ENCODE measurements around the gene CCND1. TPM values are rescaled to one million over a fixed set of nuclear protein-coding genes. Genes with fewer than 3 reads are reported as not detected.

Gene CCND1
- total and polyA plus RNA-seq, 2 of the 8 experiments (the other 6 are each of a cell fraction or from before 2014, with no cell fraction given), result 64.5 to 170 TPM

DNA sequence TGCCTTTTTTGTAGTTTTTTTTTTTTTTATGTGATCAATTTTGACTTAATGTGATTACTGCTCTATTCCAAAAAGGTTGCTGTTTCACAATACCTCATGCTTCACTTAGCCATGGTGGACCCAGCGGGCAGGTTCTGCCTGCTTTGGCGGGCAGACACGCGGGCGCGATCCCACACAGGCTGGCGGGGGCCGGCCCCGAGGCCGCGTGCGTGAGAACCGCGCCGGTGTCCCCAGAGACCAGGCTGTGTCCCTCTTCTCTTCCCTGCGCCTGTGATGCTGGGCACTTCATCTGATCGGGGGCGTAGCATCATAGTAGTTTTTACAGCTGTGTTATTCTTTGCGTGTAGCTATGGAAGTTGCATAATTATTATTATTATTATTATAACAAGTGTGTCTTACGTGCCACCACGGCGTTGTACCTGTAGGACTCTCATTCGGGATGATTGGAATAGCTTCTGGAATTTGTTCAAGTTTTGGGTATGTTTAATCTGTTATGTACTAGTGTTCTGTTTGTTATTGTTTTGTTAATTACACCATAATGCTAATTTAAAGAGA lies 12.5 kb downstream of the CCND1 start:
- FAIRE-seq, result no peak
- no peak for TF ChIP-seq TBP (IDR thresholded peaks at IDR 0.05; ENCODE audit: low read depth, low read length)
- TF ChIP-seq, protein P1, sequence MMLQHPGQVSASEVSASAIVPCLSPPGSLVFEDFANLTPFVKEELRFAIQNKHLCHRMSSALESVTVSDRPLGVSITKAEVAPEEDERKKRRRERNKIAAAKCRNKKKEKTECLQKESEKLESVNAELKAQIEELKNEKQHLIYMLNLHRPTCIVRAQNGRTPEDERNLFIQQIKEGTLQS (IDR thresholded peaks at IDR 0.05; ENCODE audit: insufficient read depth, low read depth, low read length), result no peak

More for the DNA sequence above, 12.5 kb downstream of the CCND1 start:
- Histone ChIP-seq H4K20me1 (replicated peaks in 1 of 2; ENCODE audit: control insufficient read depth in 1 of 2, insufficient read depth in 2 of 2, low read length in 2 of 2) (peaks cover 9 to 13% of the 10 kb centered on the region in 2 experiments), H3K4me1 (replicated peaks in 1 of 4; ENCODE audit: control insufficient read depth in 3 of 4, insufficient read depth in 4 of 4, low read length in 3 of 4) (peaks cover under 1 to 16% (median 10%) of the 10 kb centered on the region in 4 experiments), H3K9ac (replicated peaks in 1 of 4; ENCODE audit: extremely low read depth in 1 of 4, low read depth in 3 of 4, low read length in 3 of 4) (no peak overlapping the region), H3K27me3 (replicated peaks in 1 of 4; ENCODE audit: control insufficient read depth in 3 of 4, extremely low read depth in 1 of 4, insufficient read depth in 3 of 4, low read length in 3 of 4) (no peaks in the 10 kb centered on the region; a peak in 1 of 7 replicates), H3K18ac (ENCODE audit: extremely low read depth, low read length) (no peak overlapping the region), H3K23me2 (ENCODE audit: low read depth, low read length) (no peaks in the 10 kb centered on the region; the same call in 1 of the 2 replicates), H3K14ac (ENCODE audit: insufficient read length) (no peak overlapping the region), H2BK15ac (ENCODE audit: low read length) (no peak overlapping the region), H3K36me3 (ENCODE audit: control insufficient read depth in 2 of 4, insufficient read depth in 4 of 4, low read length in 3 of 4) (peaks cover 25 to 59% (median 40%) of the 10 kb centered on the region in 4 experiments), H4K91ac (replicated peaks; ENCODE audit: insufficient read length, low read length) (no peak overlapping the region), H3K79me1 (ENCODE audit: low read depth, low read length) (0 out of 2 replicates have a peak, but pooled peaks cover 2% of the 10 kb centered on the region), H3K56ac (replicated peaks; ENCODE audit: insufficient read length, low read depth, low read length) (no peak overlapping the region), H2BK5ac (ENCODE audit: low read depth, low read length) (no peak overlapping the region), H2AK5ac (ENCODE audit: low read depth, low read length) (no peak overlapping the region), H2BK12ac (ENCODE audit: low read depth, low read length) (no peak overlapping the region), H4K5ac (ENCODE audit: insufficient read length, low read depth, low read length) (no peak overlapping the region), H2BK120ac (replicated peaks; ENCODE audit: low read depth, low read length) (no peak overlapping the region), H2BK20ac (ENCODE audit: low read length) (no peak overlapping the region), H4K8ac (ENCODE audit: extremely low read depth, insufficient read depth, low read length) (no peak overlapping the region), H3K23ac (ENCODE audit: insufficient read length) (no peak overlapping the region), H3K4me2 (ENCODE audit: insufficient read depth in 1 of 2, low read depth in 2 of 2, low read length in 2 of 2) (no peak overlapping the region), H3K9me3 (ENCODE audit: insufficient read depth in 2 of 2, low read depth in 1 of 2, low read length in 1 of 2) (no peaks in the 10 kb centered on the region), H3K79me2 (ENCODE audit: control insufficient read depth in 1 of 2, insufficient read depth in 2 of 2, low read length in 2 of 2) (no peaks in the 10 kb centered on the region), H3K4ac (replicated peaks; ENCODE audit: insufficient read length, low read depth, low read length) (no peak overlapping the region), H3K4me3 (ENCODE audit: extremely low read depth in 1 of 4, insufficient read depth in 2 of 4, low read depth in 3 of 4, low read length in 4 of 4) (no peak overlapping the region), H3K27ac (ENCODE audit: low read depth, low read length) (no peak overlapping the region), H2AFZ (ENCODE audit: low read length) (no peak overlapping the region)
- no peak for DNase-seq (ENCODE audit: low read depth in 1 of 2, low spot score in 2 of 2)
- CTCF ChIA-PET (ENCODE audit: partially characterized antibody), result interaction anchor here (0.6 to 1.6 kb wide), 4 partner anchors 9 to 360 kb away, joined by 3 to 4 read pairs (median 4); no protein-coding TSS in a partner anchor
- 96% methylated on average over 23 of the region's 23 CpGs; no CpG with 5 or more reads in 1 of the 2 experiments for WGBS, 2 experiments (ENCODE audit: extremely low coverage in 1 of 2, insufficient coverage in 1 of 2, insufficient read length in 1 of 2, insufficient replicate concordance in 2 of 2, low coverage in 1 of 2, low lambda C conversion rate in 2 of 2, missing lambda C conversion rate in 1 of 2)
- POLR2A ChIA-PET (ENCODE audit: partially characterized antibody), result interaction anchor here (1.6 to 10.9 kb wide), 3 partner anchors 12 to 44 kb away, joined by 5 to 197 read pairs (median 12); partner anchors contain the start of gene CCND1

Measured in H1 (cell line).